Hepatocyte (in vitro differentiated cells): Measurements from ENCODE around the gene DHX15. TPM values are rescaled to one million over a fixed set of nuclear protein-coding genes. Genes with fewer than 3 reads are reported as not detected.

Experiments
- DNase-seq: peaks from one replicate; pipeline ENCODE4 v3.0.0-alpha.2; 2016; ENCODE audit warnings: low spot score
- H2AFZ ChIP-seq: fragments of 200-600 bp; sonication (generic); 2 replicates; pipeline ENCODE4 v1.6.0; 2016; ENCODE audit warnings: antibody characterized with exemption, mild to moderate bottlenecking
- H3K27ac ChIP-seq: fragments of 200-600 bp; sonication (generic); 2 replicates; pipeline ENCODE4 v1.5.1; 2016; ENCODE audit warnings: mild to moderate bottlenecking
- H3K27me3 ChIP-seq: fragments of 200-600 bp; sonication (generic); 2 replicates; pipeline ENCODE4 v1.6.1; 2016
- H3K36me3 ChIP-seq: fragments of 200-600 bp; sonication (generic); replicated peaks from 2 replicates; pipeline ENCODE4 v1.5.1; 2016; ENCODE audit warnings: low read depth; ENCODE audit not compliant: insufficient read depth
- H3K4me1 ChIP-seq: fragments of 200-600 bp; sonication (generic); 2 replicates; pipeline ENCODE4 v1.5.1; 2016; ENCODE audit warnings: mild to moderate bottlenecking, moderate library complexity; ENCODE audit not compliant: insufficient read depth
- H3K4me2 ChIP-seq: fragments of 200-600 bp; sonication (generic); 2 replicates; pipeline ENCODE4 v1.6.0; 2016
- H3K4me3 ChIP-seq: fragments of 200-600 bp; sonication (generic); 2 replicates; pipeline ENCODE4 v1.5.1; 2016; ENCODE audit warnings: mild to moderate bottlenecking
- H3K79me2 ChIP-seq: fragments of 200-600 bp; sonication (generic); 2 replicates; pipeline ENCODE4 v1.6.0; 2017; ENCODE audit warnings: mild to moderate bottlenecking
- H3K9me2 ChIP-seq: fragments of 200-600 bp; sonication (generic); replicated peaks from 2 replicates; pipeline ENCODE4 v1.6.0; 2017; ENCODE audit warnings: mild to moderate bottlenecking; ENCODE audit not compliant: insufficient read depth
- H3K9me3 ChIP-seq: fragments of 200-600 bp; sonication (generic); 2 replicates; pipeline ENCODE4 v1.5.1; 2016; ENCODE audit warnings: low read depth, mild to moderate bottlenecking
- H4K20me1 ChIP-seq: fragments of 200-600 bp; sonication (generic); 2 replicates; pipeline ENCODE4 v1.6.0; 2016; ENCODE audit warnings: mild to moderate bottlenecking; ENCODE audit not compliant: insufficient read depth, poor library complexity, severe bottlenecking
- EZH2 ChIP-seq: fragments of 200-600 bp; sonication (generic); IDR thresholded peaks from 2 replicates; pipeline ENCODE4 v1.6.1; 2016; ENCODE audit warnings: antibody characterized with exemption, mild to moderate bottlenecking, borderline replicate concordance
- EZH2phosphoT487 ChIP-seq: fragments of 200-600 bp; sonication (generic); IDR thresholded peaks from one replicate; pipeline ENCODE4 v1.6.1; 2018; ENCODE audit warnings: antibody characterized with exemption, mild to moderate bottlenecking, low read depth, moderate library complexity; ENCODE audit not compliant: unreplicated experiment, severe bottlenecking
- WGBS: methylation state at CpG from one replicate; pipeline ENCODE4 v1.1.6; 2016; ENCODE audit warnings: low lambda C conversion rate; ENCODE audit errors: missing lambda C conversion rate; 5-methylcytosine and 5-hydroxymethylcytosine counted together
- polyA plus RNA-seq: library from polyadenylated mRNA; unstranded; fragments of >200 nt; fragmentation: Nextera tagmentation; extraction: Ambion mirVana; gene quantifications from 2 replicates; pipeline ENCODE4 v1.2.1, GENCODE V29; 2016
- total RNA-seq: library from RNA; depleted of rRNA; stranded (reverse); fragments of >200 nt; gene quantifications from 2 replicates; pipeline ENCODE4 v1.2.3, GENCODE V29; 2014
- TF ChIP-seq, protein P1 (sequence below): fragments of 200-600 bp; sonication (generic); IDR thresholded peaks from 2 replicates; pipeline ENCODE4 v1.5.1; 2016; ENCODE audit warnings: antibody characterized with exemption, mild to moderate bottlenecking; ENCODE audit not compliant: poor library complexity

Gene DHX15
- total and polyA plus RNA-seq, 2 experiments from 2014 or later, result 88.4 to 188 TPM

DNA sequence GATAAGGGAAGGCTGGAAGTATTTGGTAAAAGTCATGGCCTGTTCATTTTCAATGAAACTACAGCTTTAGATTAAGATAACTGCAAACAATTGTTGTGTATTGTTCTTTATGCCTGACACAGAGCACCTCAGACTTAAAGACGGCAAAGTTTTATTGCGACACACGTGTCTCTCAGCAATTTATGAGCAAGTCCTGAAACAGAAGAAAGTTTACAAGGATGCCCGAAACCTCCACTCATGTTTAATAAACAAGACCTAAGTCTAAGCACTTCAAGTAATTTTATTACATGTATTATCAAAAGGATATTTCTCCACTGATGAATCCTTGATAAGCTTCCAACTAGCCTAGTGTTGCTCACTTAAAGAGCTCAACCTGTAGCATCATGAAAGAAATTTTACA, 51.0 kb downstream of the DHX15 start:
- Histone ChIP-seq H2AFZ (no peak overlapping the region), H3K36me3 (no peaks in the 10 kb centered on the region), H3K79me2 (peaks cover 55% of the 10 kb centered on the region), H3K4me2 (no peak overlapping the region), H3K9me3 (no peaks in the 10 kb centered on the region), H3K9me2 (no peaks in the 10 kb centered on the region), H3K4me1 (no peaks in the 10 kb centered on the region), H4K20me1 (peaks cover 18% of the 10 kb centered on the region), H3K27ac (no peak overlapping the region), H3K27me3 (no peaks in the 10 kb centered on the region), H3K4me3 (no peak overlapping the region)
- TF ChIP-seq, protein P1, sequence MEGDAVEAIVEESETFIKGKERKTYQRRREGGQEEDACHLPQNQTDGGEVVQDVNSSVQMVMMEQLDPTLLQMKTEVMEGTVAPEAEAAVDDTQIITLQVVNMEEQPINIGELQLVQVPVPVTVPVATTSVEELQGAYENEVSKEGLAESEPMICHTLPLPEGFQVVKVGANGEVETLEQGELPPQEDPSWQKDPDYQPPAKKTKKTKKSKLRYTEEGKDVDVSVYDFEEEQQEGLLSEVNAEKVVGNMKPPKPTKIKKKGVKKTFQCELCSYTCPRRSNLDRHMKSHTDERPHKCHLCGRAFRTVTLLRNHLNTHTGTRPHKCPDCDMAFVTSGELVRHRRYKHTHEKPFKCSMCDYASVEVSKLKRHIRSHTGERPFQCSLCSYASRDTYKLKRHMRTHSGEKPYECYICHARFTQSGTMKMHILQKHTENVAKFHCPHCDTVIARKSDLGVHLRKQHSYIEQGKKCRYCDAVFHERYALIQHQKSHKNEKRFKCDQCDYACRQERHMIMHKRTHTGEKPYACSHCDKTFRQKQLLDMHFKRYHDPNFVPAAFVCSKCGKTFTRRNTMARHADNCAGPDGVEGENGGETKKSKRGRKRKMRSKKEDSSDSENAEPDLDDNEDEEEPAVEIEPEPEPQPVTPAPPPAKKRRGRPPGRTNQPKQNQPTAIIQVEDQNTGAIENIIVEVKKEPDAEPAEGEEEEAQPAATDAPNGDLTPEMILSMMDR, result no peak
- TF ChIP-seq EZH2phosphoT487 (no peak), EZH2 (no peak)
- WGBS, result 65% methylated on average over 4 of the region's 4 CpGs
- DNase-seq, result no peak

DNA sequence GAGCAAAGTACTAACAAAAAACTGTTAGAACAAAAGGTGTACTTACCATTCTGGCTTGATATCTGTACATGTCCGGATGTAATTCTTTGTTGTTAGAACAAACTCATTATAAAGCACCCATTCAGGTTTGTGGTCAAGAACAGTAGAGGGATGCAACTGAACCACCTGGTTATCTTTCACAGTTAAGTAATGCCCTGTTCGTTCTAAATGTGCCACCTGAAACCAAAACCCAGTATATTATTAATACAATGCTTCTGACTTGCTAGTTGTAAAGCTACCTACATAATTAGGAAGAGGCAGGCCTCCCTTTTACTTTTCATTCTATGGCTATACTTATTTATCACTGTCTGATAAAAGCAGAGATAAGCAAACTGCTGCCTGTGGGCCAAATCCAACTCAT, 54.8 kb downstream of the DHX15 start:
- peaks cover 35% of the 10 kb centered on the region for H3K79me2 ChIP-seq
- no peaks in the 10 kb centered on the region for H3K9me2 ChIP-seq
- peaks cover 13% of the 10 kb centered on the region for H4K20me1 ChIP-seq
- H3K4me1 ChIP-seq, result no peaks in the 10 kb centered on the region
- H3K27me3 ChIP-seq, result no peaks in the 10 kb centered on the region
- no peak overlapping the region for H3K4me2 ChIP-seq
- no peak overlapping the region for H2AFZ ChIP-seq
- H3K36me3 ChIP-seq, result peaks cover 4% of the 10 kb centered on the region
- no peak for DNase-seq
- WGBS, result 92% methylated on average over 2 of the region's 2 CpGs
- no peaks in the 10 kb centered on the region for H3K9me3 ChIP-seq
- TF ChIP-seq, protein P1, result no peak
- TF ChIP-seq EZH2 (no peak), EZH2phosphoT487 (no peak)
- H3K27ac ChIP-seq, result no peak overlapping the region
- H3K4me3 ChIP-seq, result no peak overlapping the region

DNA sequence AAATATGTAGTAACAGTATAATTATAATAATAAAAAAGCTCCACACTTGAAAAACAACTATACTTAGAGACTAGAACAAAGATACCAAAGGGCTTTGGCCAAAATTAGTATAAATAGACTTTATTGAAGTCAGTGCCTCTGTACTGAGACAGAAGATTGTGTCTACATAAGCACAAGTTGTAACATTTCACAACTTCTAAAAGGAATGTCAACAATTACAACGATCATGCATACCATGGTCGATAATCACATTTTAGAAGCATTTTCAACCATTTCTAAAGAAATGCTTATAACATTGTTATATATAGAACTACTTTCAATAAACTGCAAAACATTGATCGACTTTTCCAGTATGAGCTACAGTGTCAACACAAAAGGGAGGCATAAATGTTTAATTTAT, 57.0 kb downstream of the DHX15 start:
- H4K20me1 ChIP-seq, result peaks cover 2% of the 10 kb centered on the region
- 91% methylated on average over 3 of the region's 3 CpGs for WGBS
- H3K36me3 ChIP-seq, result peaks cover 4% of the 10 kb centered on the region
- DNase-seq, result no peak
- H3K4me1 ChIP-seq, result no peaks in the 10 kb centered on the region
- no peak overlapping the region for H2AFZ ChIP-seq
- H3K27me3 ChIP-seq, result no peaks in the 10 kb centered on the region
- H3K9me2 ChIP-seq, result no peaks in the 10 kb centered on the region
- no peak overlapping the region for H3K4me2 ChIP-seq
- H3K79me2 ChIP-seq, result peaks cover 34% of the 10 kb centered on the region
- H3K4me3 ChIP-seq, result no peak overlapping the region
- H3K9me3 ChIP-seq, result no peaks in the 10 kb centered on the region
- TF ChIP-seq EZH2phosphoT487, result no peak
- no peak overlapping the region for H3K27ac ChIP-seq

DNA sequence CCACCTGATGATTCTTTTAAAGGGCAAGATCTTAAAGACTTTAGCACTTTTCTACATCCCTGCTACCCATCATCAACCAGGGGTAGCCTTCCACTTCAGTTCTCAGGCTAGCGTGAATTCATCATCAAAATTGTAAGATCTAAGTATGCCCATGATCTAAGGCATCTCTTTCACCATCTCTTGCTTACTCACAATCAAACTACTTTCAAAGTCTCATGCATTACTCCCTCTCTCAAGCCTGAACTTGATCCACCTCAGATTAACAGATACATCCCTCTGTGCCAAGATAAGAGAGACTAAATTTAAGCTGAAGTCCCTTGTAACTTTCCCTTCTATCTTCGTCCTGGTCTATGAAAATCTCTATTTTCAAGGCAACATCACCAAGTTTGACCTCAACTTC, 62.8 kb downstream of the DHX15 start:
- no peak for DNase-seq
- H3K4me3 ChIP-seq, result no peak overlapping the region
- no peak overlapping the region for H3K27ac ChIP-seq
- TF ChIP-seq EZH2, result no peak
- TF ChIP-seq, protein P1, result no peak
- no peak for TF ChIP-seq EZH2phosphoT487
- H3K79me2 ChIP-seq, result peaks cover 34% of the 10 kb centered on the region
- no peaks in the 10 kb centered on the region for H3K9me2 ChIP-seq
- no peaks in the 10 kb centered on the region for H3K9me3 ChIP-seq
- H3K4me1 ChIP-seq, result peaks cover 18% of the 10 kb centered on the region
- H3K4me2 ChIP-seq, result no peak overlapping the region
- H4K20me1 ChIP-seq, result no peaks in the 10 kb centered on the region
- no peaks in the 10 kb centered on the region for H3K36me3 ChIP-seq
- WGBS, result 98% methylated on average over 2 of the region's 2 CpGs
- H3K27me3 ChIP-seq, result no peaks in the 10 kb centered on the region
- H2AFZ ChIP-seq, result no peak overlapping the region
